AG08396 (cell line): ENCODE data around the gene NAV2.

Source experiments
- DNase-seq: peaks from one replicate; pipeline ENCODE4 v3.0.0; 2012; ENCODE audit warnings: low spot score, mixed read lengths

Gene NAV2

DNA sequence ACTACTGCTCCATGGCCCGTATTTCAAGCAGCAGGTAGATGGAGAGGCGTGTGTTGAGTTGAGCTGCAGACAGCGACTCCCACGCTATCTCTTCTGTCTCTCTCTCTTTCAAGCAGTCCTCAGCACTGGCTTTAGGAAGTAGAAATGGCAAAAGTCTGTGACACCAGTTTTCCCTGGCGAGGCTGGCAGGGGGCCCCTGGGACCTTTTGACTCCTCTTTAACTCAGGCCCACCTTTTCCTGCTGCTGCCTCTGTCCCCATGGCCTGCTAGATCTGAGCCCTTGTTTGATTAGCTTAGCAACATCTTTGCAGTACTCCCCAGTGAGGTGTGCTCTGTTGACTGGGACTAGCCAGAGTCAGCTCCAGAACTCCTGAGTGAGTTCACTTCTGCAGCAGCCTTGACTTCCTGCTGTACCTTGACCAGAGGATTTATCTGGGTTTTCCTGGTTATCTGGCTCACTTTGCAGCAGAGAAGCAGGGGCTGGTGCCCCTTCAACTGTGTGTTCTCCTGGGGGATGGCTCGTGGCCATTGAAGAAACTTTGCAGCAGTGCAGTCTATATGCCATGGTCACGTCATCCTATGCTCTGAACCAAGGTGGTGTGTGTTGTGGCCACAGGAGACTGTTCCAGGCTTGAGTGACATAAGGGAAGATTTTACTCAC, 263.8 kb downstream of the NAV2 start:
- no peak for DNase-seq

DNA sequence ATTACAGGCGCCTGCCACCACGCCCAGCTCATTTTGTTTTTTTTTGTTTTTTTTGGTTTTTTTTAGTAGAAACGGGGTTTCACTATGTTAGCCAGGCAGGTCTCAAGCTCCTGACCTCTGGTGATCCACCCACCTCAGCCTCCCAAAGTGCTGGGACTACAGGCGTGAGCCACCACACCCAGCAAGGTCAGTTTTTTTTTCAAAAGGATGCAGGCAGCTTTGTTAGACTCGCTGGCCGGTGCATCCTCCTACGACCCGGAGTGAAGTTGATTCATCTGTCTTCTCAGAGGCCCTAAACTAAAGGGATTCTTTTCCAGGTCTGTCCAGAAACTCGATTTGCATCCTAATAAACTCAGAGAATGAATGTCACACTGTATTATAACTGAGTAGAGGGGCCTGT, 265.3 kb downstream of the NAV2 start:
- no peak for DNase-seq

DNA sequence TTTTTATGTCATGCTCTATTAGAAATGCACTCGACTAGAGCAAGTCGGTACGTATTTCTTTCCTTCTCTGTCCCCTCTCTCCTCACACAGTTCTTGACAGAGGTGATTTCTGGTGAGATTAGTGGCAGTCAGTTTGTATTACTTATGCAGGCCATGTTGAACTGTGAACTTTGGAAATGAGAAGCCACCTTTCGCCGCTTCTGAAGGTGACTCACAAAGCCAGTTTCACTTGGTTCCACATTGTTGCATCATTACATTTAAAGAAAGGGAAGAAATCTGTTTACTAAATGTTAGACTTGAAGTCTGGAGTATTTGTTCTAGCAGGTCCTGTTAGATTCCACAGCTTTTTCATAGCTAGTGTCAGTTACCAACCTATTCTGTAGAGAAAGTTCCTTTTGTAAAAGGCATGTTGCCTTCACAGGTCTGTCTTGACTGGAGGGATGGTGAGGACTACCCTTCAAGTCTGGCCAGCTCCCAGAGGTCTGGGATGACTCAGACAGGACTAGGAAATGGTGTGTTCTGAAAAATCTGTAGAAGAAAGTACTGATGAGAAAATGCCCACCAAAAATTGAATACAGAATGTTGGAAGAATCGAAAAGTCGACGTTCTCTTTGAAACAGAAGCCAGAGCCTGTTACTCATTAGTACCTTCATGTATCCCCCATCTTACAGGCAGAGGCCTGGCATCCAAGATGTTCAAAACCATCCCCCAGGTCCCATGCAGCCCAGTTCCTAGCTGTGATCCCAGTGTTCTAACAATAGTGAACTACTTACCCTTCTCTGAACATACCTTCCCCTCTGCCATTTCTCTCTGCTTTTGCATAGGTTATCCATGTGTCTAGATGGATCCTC, 266.3 kb downstream of the NAV2 start:
- DNase-seq: peak; percentile 66

DNA sequence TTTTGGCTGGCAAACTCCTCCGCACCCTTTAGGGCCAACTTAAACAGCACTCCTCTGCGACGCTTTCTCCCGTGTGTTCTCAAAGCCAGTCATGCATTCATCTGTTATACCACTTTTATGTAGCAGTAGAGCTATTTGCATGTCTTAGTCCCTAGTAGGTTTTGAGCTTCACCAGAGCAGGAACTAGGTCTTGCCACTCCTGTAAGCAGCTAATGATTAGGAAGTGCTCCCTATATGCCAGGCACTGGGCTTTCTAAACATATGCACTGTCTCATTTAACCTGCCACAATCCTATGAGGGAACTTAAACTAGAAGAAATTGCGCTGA, 266.8 kb downstream of the NAV2 start:
- no peak for DNase-seq

DNA sequence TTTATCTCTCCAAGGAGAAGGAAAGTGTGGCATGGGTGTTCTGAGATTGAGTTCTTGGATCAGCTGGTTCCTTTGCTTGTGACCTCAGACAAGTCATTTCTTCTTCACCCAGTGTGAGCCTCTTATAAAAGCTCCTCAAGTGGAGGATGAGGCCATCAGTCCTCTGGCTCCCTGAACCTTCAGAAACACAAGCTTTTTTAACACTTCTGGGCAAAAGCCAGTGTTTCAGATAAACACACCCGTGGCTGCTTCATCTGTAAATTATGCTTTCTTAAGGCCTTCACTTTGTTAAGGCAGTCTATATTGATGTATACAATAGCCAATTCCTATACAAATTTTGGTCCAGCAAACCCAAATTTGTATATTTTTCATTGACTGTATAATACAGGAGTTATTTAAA, 267.8 kb downstream of the NAV2 start:
- no peak for DNase-seq

DNA sequence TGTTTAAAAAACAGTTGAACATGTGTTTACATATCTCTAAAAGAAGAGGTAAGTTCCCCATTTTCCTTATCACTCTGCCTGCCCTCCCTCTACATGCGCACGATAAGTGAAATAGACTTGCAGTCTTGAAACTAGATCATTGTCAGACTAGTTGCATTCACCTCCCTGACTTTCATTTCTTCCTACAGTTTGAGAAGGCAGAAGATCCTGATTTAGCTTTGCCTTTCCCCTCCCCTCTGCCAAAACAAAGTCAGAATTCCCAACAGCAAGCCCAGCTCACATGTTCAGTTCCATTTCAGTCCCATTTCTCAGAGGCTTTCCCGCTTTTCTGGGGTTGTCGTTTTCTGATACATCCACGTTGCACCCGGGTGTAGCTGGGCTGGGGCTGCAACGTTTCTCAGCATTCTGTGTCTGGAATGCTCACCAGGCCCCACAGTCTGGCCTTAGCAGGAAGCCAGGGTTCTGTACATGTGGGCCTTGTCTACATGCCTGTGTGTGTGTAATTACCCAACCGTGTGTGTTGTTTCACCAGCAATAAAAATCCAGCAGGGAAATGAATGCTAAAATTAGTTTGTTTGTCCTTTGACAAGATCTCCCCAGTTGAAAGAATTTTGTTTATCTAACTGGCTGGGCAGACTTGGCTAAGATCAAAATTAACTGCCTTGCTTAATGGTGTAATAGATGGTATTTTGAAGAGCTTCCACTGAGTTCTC, 268.5 kb downstream of the NAV2 start:
- DNase-seq: peak; percentile 63

DNA sequence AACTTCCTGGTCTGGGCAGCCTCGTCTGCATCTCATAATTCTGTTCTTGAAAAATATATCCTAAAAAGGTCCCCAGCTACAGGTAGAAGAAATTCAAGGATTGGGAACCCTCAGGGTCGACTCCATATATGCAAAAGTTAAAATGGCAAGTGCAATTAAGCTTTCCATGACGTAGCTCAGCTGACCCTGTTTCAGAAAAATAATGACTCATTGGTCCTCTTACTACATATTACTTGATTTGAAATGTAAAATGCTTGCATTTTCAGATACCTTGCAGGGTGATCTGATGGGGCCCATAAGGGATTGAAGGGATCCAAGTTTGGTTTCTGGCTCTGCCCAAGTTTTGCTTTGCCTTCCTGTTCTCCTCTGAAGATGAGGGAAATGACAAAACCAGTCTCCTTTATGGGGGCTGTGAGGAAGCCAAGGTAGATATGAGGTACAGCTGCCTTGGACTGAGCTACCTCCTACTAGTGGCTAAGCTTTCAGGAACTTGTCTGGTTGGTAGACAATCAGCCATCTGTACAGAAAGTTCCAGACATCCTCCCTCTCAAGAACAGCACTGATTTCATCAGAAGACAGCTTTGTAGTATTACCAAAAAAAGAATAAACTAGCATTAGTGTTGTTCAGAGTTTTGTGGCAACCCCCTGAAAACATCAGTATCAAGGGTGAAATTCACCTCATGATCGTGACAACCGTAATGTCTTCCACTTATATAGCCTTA, 270.3 kb downstream of the NAV2 start:
- no peak for DNase-seq

DNA sequence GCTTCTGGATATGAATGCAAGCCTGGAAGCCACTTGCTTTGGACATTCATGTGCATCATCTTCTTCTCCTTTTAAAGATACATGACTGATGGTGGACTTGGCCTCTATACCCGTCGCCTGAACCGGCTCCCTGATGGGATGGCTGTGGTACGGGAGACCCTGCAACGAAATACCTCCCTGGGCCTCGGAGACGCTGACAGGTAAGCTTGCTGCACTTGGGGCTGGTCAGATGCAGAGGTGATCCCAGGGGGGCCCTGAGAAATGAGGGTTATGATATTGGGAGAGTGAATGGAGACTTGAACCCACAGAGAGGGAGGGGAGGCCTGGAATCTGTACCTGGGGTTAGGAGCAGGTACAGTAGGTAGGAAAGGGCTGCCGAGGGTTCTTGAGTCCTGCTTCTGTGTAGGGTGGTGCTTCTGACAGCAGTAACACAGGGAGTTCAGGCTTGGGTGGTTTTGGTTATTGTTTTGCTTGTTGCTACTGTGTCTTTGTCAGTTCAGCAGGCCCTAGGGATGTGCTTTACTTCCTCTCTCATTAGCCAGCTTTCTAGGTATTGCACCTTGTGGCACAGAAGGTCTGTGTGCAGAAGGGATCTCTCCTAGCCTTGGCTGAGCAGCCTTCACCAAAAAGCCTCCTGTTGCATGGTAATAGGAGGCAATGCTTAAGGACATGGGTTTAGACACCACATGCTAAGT, 271.6 kb downstream of the NAV2 start:
- no peak for DNase-seq

DNA sequence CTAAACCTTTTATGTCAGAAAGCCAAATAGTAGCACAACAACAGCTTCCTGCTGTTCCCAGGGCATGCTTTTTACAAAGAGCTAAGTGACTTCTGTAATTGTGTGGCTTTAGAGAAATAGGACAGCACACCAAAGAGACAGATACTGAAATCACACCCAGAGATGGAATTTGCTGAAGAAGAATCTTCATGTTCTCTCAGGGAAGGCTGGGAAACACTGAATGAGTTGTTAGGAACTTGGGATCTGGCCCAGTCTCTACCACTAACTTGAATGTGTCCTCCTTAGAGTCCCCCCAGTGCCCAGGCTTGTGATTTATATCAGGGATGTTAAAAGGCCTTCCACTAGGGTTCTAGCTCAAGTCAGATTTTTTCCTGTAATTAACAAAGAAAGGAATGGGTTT, 272.5 kb downstream of the NAV2 start:
- DNase-seq: no peak

DNA sequence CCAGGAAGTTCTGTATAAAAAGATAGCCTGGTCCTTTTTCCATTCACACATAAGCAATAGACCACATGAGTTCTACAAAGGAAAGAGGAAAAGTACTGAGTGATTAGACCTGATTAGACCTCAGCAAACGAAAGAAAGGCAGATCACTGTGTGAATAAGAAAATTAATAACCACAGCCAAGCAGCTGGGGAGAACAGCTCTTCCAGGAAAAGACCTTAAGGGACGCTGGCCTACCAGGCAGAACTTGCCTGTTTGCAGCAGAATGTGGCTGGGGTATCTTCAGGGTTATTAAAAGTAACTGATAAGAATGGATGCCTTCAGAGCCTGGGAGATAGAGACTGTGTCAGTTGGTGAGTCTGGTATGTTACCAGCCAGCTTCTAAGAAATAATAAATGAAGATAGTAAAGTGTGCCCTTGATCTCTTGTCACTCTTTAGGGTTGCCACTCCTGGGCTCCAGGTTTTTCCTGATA, 274.7 kb downstream of the NAV2 start:
- DNase-seq: no peak

DNA sequence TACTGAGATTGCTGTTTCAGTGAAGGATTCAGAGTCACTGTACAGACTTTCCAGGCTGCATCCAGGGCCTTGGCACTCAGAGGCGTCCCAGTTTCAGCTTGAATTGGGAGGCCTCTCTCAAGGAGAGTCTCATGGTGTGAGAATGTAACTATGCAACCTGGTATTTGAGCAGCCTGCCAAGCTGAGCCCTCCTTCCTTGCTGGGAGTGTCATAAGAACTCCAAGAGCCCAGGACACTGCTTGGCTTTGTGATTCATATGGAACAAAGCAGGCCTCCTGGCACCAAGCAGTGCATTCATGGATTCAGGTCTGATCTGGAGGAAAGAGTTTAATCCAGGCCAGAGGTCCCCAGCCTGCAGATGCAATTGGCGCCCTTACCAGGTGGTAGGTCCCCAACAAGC, 276.0 kb downstream of the NAV2 start:
- DNase-seq: peak; percentile 76

DNA sequence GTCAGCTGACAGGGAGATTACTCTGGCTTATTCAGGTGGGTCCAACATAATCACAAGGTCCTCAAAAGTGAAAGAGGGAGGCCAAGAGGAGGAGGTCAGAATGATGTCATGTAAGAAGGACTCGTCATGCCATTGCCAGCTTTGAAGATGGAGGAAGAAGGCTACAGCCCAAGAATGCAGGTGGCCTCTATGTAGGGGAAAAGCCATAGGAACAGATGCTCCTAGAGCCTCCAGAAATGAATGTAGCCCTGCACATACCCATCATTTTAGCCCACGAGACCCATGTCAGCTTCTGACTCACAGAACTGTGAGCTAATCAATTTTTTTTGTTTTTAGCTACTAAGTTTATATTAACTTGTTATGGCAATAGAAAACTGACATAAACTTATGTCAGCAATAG, 276.6 kb downstream of the NAV2 start:
- DNase-seq: no peak

DNA sequence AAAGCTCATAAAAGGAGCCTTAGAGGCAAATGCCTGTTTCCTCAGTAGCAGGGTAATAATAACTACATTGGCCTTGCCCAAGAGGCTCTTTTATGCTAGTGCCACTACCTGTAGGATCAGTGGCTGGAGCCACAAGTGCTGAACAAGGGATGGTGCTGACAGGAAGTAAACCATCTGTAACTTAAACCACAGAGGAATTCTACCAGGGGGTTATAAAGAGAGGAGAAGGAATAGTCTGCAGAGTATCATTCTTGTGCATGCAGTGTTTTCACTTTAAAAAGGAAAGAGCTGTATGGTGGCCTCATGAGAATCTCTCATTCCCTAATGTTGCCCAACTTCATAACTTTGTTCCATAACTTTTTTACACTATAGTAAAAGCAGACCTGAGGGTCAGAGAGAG, 279.5 kb downstream of the NAV2 start:
- no peak for DNase-seq

DNA sequence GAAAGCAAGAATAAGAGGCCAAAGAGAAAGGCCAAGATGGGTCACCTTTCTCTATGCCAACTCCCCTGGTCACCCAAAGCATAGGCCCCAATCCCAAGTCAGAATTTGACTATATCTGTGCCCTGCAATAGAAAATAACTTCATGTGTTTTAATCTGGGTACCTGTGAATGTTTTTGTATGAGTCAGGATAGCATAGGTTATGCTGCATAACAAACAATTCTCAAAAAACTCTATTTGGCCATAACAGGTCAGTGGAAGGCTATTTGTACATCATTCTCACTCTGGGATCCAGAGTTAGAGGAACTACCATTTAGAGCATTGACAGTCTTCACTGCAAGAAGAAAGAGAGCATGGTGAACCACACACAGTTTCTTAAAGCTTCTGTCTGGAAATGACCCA, 280.4 kb downstream of the NAV2 start:
- DNase-seq: no peak

DNA sequence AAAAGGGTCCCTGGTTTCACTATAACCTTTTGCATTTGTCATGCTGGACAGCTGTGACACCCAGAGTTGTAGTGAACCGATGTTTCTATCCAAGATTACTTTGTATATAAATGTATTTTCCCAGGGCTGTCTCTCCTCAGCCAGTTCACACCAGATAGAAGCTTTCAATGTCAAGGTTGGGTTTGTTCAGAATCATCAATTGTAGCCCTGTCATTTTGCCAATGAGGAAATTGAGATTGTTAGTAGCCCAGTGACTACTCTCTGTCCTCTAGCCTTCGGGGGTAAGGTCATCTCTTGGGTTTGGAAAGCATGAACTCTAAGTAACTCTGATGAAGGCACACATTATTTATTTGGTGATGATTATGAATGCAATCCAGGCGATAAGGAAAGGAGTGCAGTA, 282.0 kb downstream of the NAV2 start:
- no peak for DNase-seq

DNA sequence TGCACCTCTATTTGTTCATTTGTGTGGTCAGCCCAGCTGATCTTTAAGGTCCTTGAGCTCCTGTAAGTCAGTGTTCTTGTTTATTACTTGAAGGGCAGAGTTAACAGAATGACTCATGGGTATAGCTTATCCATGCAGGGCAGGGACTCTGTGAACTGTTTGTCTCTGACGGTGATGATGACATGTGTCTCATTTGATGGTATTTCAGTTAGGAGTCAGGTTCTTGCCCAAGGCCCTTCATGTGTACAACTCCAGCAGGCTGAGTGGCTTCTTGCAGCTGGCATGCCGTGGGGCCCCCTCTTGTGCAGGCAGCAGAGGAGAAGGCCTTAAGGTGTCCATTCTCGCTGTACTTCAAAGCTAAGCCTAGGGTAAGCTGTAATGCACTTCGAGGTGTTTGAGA, 282.5 kb downstream of the NAV2 start:
- peak; percentile 67 for DNase-seq

DNA sequence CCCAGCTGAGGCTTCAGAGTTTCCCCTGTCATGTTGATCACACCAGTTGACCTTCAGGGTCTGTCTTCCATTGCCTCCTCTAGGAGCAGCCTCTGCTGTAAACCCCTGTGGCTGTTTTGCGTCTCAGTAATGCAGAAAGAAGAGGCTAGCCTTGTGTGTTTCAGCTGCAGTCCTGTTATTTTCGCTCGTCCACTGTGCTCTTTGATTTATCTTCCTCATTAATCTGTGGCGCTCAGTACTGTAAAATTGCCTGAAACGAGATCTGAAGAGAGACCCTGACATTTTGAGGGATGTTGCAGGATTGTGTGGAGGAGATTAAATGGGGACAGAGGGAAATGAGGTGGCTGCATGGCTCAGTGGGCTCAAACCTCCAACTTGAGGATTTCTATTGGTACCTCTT, 283.9 kb downstream of the NAV2 start:
- DNase-seq: no peak

DNA sequence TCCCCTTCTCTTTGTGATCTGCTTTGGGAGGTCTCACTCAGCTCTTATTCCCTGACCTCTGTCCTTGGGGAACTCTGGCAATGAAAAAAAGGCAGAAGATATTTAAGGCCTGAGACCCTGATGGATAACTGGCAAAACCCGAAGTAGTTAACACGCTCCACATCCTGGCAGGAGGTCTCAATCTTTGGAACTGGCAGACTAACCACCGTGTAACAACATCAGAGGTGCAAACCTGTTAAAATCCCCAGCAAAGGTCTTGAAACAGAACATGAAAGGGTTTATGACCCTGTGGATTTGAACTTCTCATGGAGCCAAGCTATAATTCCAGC, 287.3 kb downstream of the NAV2 start:
- no peak for DNase-seq

DNA sequence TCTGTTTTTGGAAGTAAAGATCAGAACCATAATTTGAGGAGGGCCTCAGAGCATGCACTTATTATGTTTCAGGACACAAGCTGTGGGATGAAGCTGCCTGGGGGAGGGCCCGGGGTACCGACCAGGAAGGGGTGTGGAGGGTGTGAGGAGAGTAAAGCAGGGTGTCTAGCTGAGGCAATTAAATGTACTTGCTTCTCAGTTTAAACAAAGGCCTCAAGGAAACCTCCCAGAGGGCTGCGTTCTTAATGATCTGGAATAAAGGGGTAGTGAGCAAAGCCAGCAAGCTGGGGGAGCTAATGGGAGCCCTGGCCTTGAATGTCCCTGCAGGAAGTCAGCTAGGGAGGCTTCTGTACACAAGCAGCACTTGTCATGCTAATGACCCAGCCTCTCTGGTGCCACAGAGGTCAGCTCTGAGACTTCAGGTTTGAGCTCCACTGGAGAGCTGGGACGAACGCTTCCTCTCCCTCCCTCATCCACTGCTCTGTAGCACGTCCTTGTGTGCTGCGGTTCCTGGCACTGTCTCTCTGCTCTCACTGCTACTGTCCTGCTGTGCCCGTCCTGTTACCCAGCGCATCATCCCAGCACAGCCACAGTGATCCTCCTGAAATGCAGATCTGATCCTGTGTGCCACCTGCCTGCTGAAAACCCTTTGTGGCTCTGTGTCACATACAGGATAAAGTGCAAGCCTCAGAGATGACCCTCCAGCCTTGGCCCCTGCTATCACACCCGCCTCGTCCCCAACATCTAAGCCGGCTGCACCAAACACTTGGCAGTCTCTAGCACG, 287.9 kb downstream of the NAV2 start:
- DNase-seq: no peak

DNA sequence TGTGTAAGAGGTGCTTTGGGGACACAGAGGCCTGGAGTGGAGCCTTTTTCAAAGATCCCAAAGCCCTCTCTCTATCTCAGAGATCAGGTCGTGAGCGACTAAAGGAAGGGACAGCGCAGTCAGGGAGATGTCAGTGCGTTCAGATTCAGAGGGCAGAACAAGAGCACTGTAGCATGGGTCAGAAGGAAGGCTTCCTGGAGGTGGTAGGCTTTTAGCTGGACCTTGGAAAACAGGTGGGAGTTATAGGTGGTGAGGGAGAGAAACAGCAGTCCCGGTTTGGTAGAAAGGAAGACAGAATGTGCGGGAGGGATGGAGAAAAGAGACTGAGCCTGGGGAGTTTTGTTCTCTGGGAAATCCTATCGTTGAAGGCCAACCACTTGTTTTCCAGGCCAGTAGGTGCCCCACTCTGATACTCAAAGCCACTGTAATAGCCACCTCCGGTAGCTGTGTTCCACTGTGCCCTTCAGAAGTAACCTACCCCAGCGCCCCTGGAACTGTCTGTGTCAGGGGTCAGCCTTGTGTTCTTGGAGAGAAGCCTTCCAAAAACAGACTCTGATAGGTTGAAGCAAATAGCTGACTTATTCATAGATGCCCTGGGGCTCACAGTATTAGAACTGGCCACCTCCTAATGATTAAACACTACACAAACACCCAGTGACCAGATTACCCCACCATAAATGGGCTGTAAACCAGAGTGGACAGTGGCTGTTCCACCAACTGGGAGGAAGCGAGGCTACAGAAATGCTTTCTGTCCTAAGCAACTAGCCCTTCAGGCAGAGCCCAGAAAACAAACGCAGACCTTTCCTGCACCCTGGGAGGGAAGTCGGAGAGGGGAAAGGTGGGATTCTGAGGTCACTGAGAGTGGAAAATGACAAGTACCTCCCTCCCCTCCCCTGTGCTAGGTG, 289.9 kb downstream of the NAV2 start:
- DNase-seq: no peak
